MCF 10A (cell line): ENCODE measurements around the gene MYO1D. TPM values are rescaled to one million over a fixed set of nuclear protein-coding genes. Genes with fewer than 3 reads are reported as not detected.

Source experiments
- BruUV-seq: library from RNA; stranded (reverse); fragments of 400-500 nt; replicated peaks from 2 replicates; lab custom pipeline; 2021; lab: Mats Ljungman, UMichigan
- CTCF ChIA-PET: fragments of 300-600 bp; sonication (Branson Sonifier 250); formaldehyde crosslinking; extraction: SDS; loops from one replicate; lab custom pipeline; 2021; ENCODE audit warnings: antibody characterized with exemption, inconsistent platforms; lab: Yijun Ruan, JAX
- POLR2A ChIA-PET: fragments of 300-600, 350-650 bp; sonication (Branson Sonifier 250); formaldehyde crosslinking; extraction: SDS; loops from one replicate; lab custom pipeline; 2020; ENCODE audit warnings: antibody characterized with exemption, inconsistent platforms; lab: Yijun Ruan, JAX
- DNase-seq: peaks from one replicate; pipeline ENCODE4 v3.0.0-alpha.2; 2018; ENCODE audit not compliant: unreplicated experiment
- H3K27ac Mint-ChIP-seq: one replicate; pipeline ENCODE4 v1.8.0; 2022; ENCODE audit warnings: mild to moderate bottlenecking, low read depth, mixed read lengths; ENCODE audit not compliant: unreplicated experiment
- H3K27me3 Mint-ChIP-seq: one replicate; pipeline ENCODE4 v1.8.0; 2022; ENCODE audit warnings: mixed read lengths; ENCODE audit not compliant: insufficient read depth, unreplicated experiment
- H3K36me3 Mint-ChIP-seq: one replicate; pipeline ENCODE4 v1.8.0; 2022; ENCODE audit warnings: mild to moderate bottlenecking, moderate library complexity, mixed read lengths; ENCODE audit not compliant: insufficient read depth, unreplicated experiment
- H3K4me1 Mint-ChIP-seq: one replicate; pipeline ENCODE4 v1.8.0; 2022; ENCODE audit warnings: mixed read lengths; ENCODE audit not compliant: insufficient read depth, unreplicated experiment
- H3K4me3 Mint-ChIP-seq: one replicate; pipeline ENCODE4 v1.8.0; 2022; ENCODE audit warnings: mild to moderate bottlenecking, moderate library complexity, mixed read lengths; ENCODE audit not compliant: unreplicated experiment
- H3K9me3 Mint-ChIP-seq: one replicate; pipeline ENCODE4 v1.8.0; 2022; ENCODE audit warnings: mixed read lengths; ENCODE audit not compliant: unreplicated experiment
- CTCF ChIP-seq: fragments of 200-600 bp; IDR thresholded peaks from one replicate; pipeline ENCODE4 v1.8.0; 2022; ENCODE audit warnings: antibody characterized with exemption, mild to moderate bottlenecking; ENCODE audit not compliant: unreplicated experiment
- intact Hi-C: fragments of 100-400 bp; cut with micrococcal nuclease; formaldehyde crosslinking; loops from 2 replicates; pipeline ENCODE4 v1.14.1; 2022
- total RNA-seq: library from RNA; stranded (reverse); gene quantifications from 2 replicates; pipeline ENCODE4 v1.2.3, GENCODE V29; 2022

The MYO1D gene
- total RNA-seq, 1 experiment from 2014 or later, result 30.5 TPM

GRCh38 chr17:32482568-32483320 is 394.2 kb downstream of the MYO1D start:
- BruUV-seq, result no TSS peak
- H3K4me3 Mint-ChIP-seq, result no peak overlapping the region
- peaks cover 4% of the 10 kb centered on the region for H3K4me1 Mint-ChIP-seq
- no peak for TF ChIP-seq CTCF
- H3K9me3 Mint-ChIP-seq, result no peaks in the 10 kb centered on the region
- POLR2A ChIA-PET, result interaction anchor here (0.6 to 1.2 kb wide), 3 partner anchors 34 to 296 kb away, joined by 3 to 4 read pairs (median 3); no protein-coding TSS in a partner anchor
- H3K36me3 Mint-ChIP-seq, result peaks cover 64% of the 10 kb centered on the region
- no peak for DNase-seq
- no peak overlapping the region for H3K27ac Mint-ChIP-seq
- intact Hi-C loops, result loop anchor here (1.0 to 5.0 kb wide), 3 partner anchors 127 to 1270 kb away; no protein-coding TSS in a partner anchor
- no peaks in the 10 kb centered on the region for H3K27me3 Mint-ChIP-seq
- CTCF ChIA-PET, result interaction anchor here (0.5 to 4.0 kb wide), 14 partner anchors 9 to 299 kb away, joined by 3 to 39 read pairs (median 4); no protein-coding TSS in a partner anchor

GRCh38 chr17:32481193-32481592 is 395.7 kb downstream of the MYO1D start:
- BruUV-seq, result no TSS peak
- Mint-ChIP-seq H3K27me3 (no peaks in the 10 kb centered on the region), H3K36me3 (peaks cover 80% of the 10 kb centered on the region), H3K4me1 (no peaks in the 10 kb centered on the region), H3K4me3 (no peak overlapping the region), H3K9me3 (no peaks in the 10 kb centered on the region), H3K27ac (no peak overlapping the region)
- intact Hi-C loops, result loop anchor here (5.0 kb wide), 1 partner anchor 1271 kb away; no protein-coding TSS in a partner anchor
- ChIA-PET CTCF (interaction anchor here (0.8 kb wide), 1 partner anchor 119 kb away, joined by 3 read pairs; no protein-coding TSS in a partner anchor), POLR2A (interaction anchor here (0.7 to 1.6 kb wide), 3 partner anchors 36 to 805 kb away, joined by 3 to 6 read pairs (median 5); no protein-coding TSS in a partner anchor)
- TF ChIP-seq CTCF, result no peak
- no peak for DNase-seq

DNA sequence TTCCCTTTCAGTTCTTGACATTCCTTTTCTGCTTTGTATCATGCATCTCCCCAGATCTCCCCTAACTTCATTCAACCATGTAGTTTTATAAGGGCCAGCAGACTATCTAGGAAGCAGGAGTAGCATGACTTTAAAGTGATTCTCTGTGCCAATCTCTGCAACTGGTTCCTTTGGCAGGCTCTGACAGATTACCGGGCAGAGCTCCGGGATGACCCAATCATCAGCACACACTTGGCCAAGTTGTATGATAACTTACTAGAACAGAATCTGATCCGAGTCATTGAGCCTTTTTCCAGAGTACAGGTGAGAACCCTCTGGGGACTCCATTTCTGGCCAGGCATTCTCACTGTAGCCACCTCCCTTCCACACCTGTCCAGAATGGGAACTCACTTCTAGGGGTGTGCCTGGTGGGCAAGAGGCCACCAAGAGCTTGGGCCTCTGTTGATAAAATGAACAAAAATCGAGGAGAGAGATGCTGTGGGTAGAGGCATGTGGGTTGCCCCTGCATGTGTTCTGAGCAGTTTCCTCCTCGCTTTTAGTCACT is 397.8 kb downstream of the MYO1D start:
- Mint-ChIP-seq H3K36me3 (peaks cover 94% of the 10 kb centered on the region), H3K27ac (no peak overlapping the region)
- DNase-seq, result no peak

More for the DNA sequence above, 397.8 kb downstream of the MYO1D start:
- Mint-ChIP-seq H3K9me3 (no peaks in the 10 kb centered on the region), H3K27me3 (no peaks in the 10 kb centered on the region), H3K4me3 (no peak overlapping the region), H3K4me1 (no peaks in the 10 kb centered on the region)
- TF ChIP-seq CTCF, result no peak
- no TSS peak for BruUV-seq
- CTCF ChIA-PET, result interaction anchor here (0.6 to 1.7 kb wide), 4 partner anchors 13 to 35 kb away, joined by 3 to 7 read pairs (median 3); partner anchors contain the start of gene PSMD11
- intact Hi-C loops, result no loop called here
- POLR2A ChIA-PET, result interaction anchor here (0.6 kb wide), 1 partner anchor 388 kb away, joined by 4 read pairs; no protein-coding TSS in a partner anchor
